H9 (cell line): ENCODE results near the gene OPHN1. TPM values are rescaled to one million over a fixed set of nuclear protein-coding genes. Genes with fewer than 3 reads are reported as not detected.

ENCODE experiments used
- DNase-seq: peaks from one replicate; pipeline ENCODE4 v3.0.0-alpha.2; 2017
- H2AFZ ChIP-seq: one replicate; pipeline ENCODE4 v1.6.1; 2013; ENCODE audit warnings: mild to moderate bottlenecking, low read length, control low read depth, moderate library complexity
- H2AK5ac ChIP-seq: 2 replicates; pipeline ENCODE4 v1.6.1; 2013; ENCODE audit warnings: low read length, control low read depth, mixed read lengths; ENCODE audit not compliant: insufficient read length
- H2BK120ac ChIP-seq: one replicate; pipeline ENCODE4 v1.6.1; 2013; ENCODE audit warnings: low read depth, mild to moderate bottlenecking, low read length, control low read depth, inconsistent platforms; ENCODE audit not compliant: poor library complexity, severe bottlenecking
- H2BK12ac ChIP-seq: 2 replicates; pipeline ENCODE4 v1.6.1; 2013; ENCODE audit warnings: low read length, control low read depth, mixed read lengths, low read depth; ENCODE audit not compliant: insufficient read length
- H2BK15ac ChIP-seq: 2 replicates; pipeline ENCODE4 v1.6.1; 2013; ENCODE audit warnings: low read depth, low read length, control low read depth
- H2BK20ac ChIP-seq: one replicate; pipeline ENCODE4 v1.6.1; 2013; ENCODE audit warnings: low read depth, mild to moderate bottlenecking, low read length, control low read depth, inconsistent platforms; ENCODE audit not compliant: poor library complexity, severe bottlenecking
- H2BK5ac ChIP-seq: 2 replicates; pipeline ENCODE4 v1.6.1; 2013; ENCODE audit warnings: low read length, control low read depth, mixed read lengths; ENCODE audit not compliant: insufficient read length
- H3K14ac ChIP-seq: 2 replicates; pipeline ENCODE4 v1.6.1; 2013; ENCODE audit warnings: low read length, control low read depth; ENCODE audit not compliant: insufficient read depth
- H3K18ac ChIP-seq: 2 replicates; pipeline ENCODE4 v1.6.1; 2013; ENCODE audit warnings: low read depth, mild to moderate bottlenecking, mixed read lengths, low read length, control low read depth; ENCODE audit not compliant: insufficient read length
- H3K23ac ChIP-seq: 2 replicates; pipeline ENCODE4 v1.6.1; 2013; ENCODE audit warnings: low read length, control low read depth, mixed read lengths, low read depth; ENCODE audit not compliant: insufficient read length
- H3K23me2 ChIP-seq: 2 replicates; pipeline ENCODE4 v1.6.1; 2013; ENCODE audit warnings: low read depth, mild to moderate bottlenecking, mixed read lengths, low read length, control low read depth; ENCODE audit not compliant: insufficient read length, poor library complexity, severe bottlenecking
- H3K27ac ChIP-seq: 2 replicates; pipeline ENCODE4 v1.5.1; 2013; ENCODE audit warnings: low read length, control low read depth, mixed read lengths, low read depth; ENCODE audit not compliant: insufficient read length
- H3K27me3 ChIP-seq: 2 replicates; pipeline ENCODE4 v1.6.1; 2013; ENCODE audit warnings: low read length, control low read depth, inconsistent platforms; ENCODE audit not compliant: insufficient read depth
- H3K4ac ChIP-seq: 2 replicates; pipeline ENCODE4 v1.6.1; 2013; ENCODE audit warnings: low read depth, mild to moderate bottlenecking, control low read depth, inconsistent platforms, low read length, moderate library complexity
- H3K4me1 ChIP-seq: 2 replicates; pipeline ENCODE4 v1.6.1; 2013; ENCODE audit warnings: low read length, control low read depth, inconsistent platforms; ENCODE audit not compliant: insufficient read depth
- H3K4me2 ChIP-seq: 2 replicates; pipeline ENCODE4 v1.6.1; 2013; ENCODE audit warnings: low read length, control low read depth, mixed read lengths; ENCODE audit not compliant: insufficient read length, insufficient read depth
- H3K56ac ChIP-seq: 2 replicates; pipeline ENCODE4 v1.6.1; 2013; ENCODE audit warnings: low read depth, mild to moderate bottlenecking, mixed read lengths, low read length, control low read depth; ENCODE audit not compliant: insufficient read length
- H3K79me1 ChIP-seq: 2 replicates; pipeline ENCODE4 v1.6.1; 2013; ENCODE audit warnings: low read depth, mild to moderate bottlenecking, moderate library complexity, low read length, control low read depth, inconsistent platforms; ENCODE audit not compliant: insufficient read depth, poor library complexity, severe bottlenecking
- H3K79me2 ChIP-seq: 2 replicates; pipeline ENCODE4 v1.6.1; 2013; ENCODE audit warnings: low read length, control low read depth, inconsistent platforms; ENCODE audit not compliant: insufficient read depth
- H3K9ac ChIP-seq: 2 replicates; pipeline ENCODE4 v1.6.1; 2013; ENCODE audit warnings: low read length, control low read depth, mixed read lengths; ENCODE audit not compliant: insufficient read length; ENCODE audit errors: extremely low read depth
- H3K9me3 ChIP-seq: one replicate; pipeline ENCODE4 v1.6.1; 2013; ENCODE audit warnings: low read depth, low read length, inconsistent platforms; ENCODE audit not compliant: control insufficient read depth
- H3T11ph ChIP-seq: one replicate; pipeline ENCODE4 v1.6.1; 2013; ENCODE audit warnings: mild to moderate bottlenecking, low read length, control low read depth, inconsistent platforms
- H4K20me1 ChIP-seq: one replicate; pipeline ENCODE4 v1.6.1; 2013; ENCODE audit not compliant: control insufficient read depth, insufficient read length, insufficient read depth
- H4K5ac ChIP-seq: 2 replicates; pipeline ENCODE4 v1.6.1; 2013; ENCODE audit warnings: low read depth, mild to moderate bottlenecking, mixed read lengths, low read length, control low read depth; ENCODE audit not compliant: insufficient read length
- H4K8ac ChIP-seq: replicated peaks from 2 replicates; pipeline ENCODE4 v1.6.1; 2013; ENCODE audit warnings: low read length, control low read depth, mixed read lengths, low read depth; ENCODE audit not compliant: insufficient read length
- H4K91ac ChIP-seq: 2 replicates; pipeline ENCODE4 v1.6.1; 2013; ENCODE audit warnings: low read depth, mild to moderate bottlenecking, moderate library complexity, mixed read lengths, low read length, control low read depth; ENCODE audit not compliant: insufficient read length
- H3K27ac Mint-ChIP-seq, 3 experiments: 2 replicates in 2 of 3; 3 replicates in 1 of 3; pipeline ENCODE4 v1.8.0; 2020 to 2021; ENCODE audit warnings: mixed read lengths in 3 of 3, mild to moderate bottlenecking in 1 of 3, moderate library complexity in 1 of 3
- H3K27me3 Mint-ChIP-seq: 2 replicates; pipeline ENCODE4 v1.8.0; 2021; ENCODE audit warnings: low read depth, mild to moderate bottlenecking, moderate library complexity, mixed read lengths
- H3K36me3 Mint-ChIP-seq, 3 experiments: 2 replicates in 2 of 3; 3 replicates in 1 of 3; pipeline ENCODE4 v1.8.0; 2020 to 2021; ENCODE audit warnings: low read depth in 3 of 3, mixed read lengths in 3 of 3; ENCODE audit not compliant: insufficient read depth in 1 of 3
- H3K4me1 Mint-ChIP-seq, 2 experiments: 2 replicates each; pipeline ENCODE4 v1.8.0; 2020; ENCODE audit warnings: mixed read lengths in 2 of 2
- H3K4me3 Mint-ChIP-seq, 2 experiments: 2 replicates in 1 of 2; 3 replicates in 1 of 2; pipeline ENCODE4 v1.8.0; 2020 to 2021; ENCODE audit warnings: mild to moderate bottlenecking in 2 of 2, mixed read lengths in 2 of 2, moderate library complexity in 1 of 2
- H3K9me3 Mint-ChIP-seq, 2 experiments: 2 replicates in 1 of 2; 3 replicates in 1 of 2; pipeline ENCODE4 v1.8.0; 2020; ENCODE audit warnings: mild to moderate bottlenecking in 2 of 2, mixed read lengths in 2 of 2, moderate library complexity in 1 of 2
- WGBS: extraction: QIAGEN DNeasy Blood & Tissue Kit; methylation state at CpG from one replicate; pipeline ENCODE4 v1.1.7; 2013; ENCODE audit warnings: missing lambda C conversion rate, low lambda C conversion rate, mixed read lengths; ENCODE audit not compliant: insufficient read length; ENCODE audit errors: extremely low coverage; 5-methylcytosine and 5-hydroxymethylcytosine counted together
- total RNA-seq: library from RNA; stranded (reverse); gene quantifications from 2 replicates; pipeline ENCODE4 v1.2.1, GENCODE V29; 2021
- TF ChIP-seq, protein P1 (sequence below): fragments of 200-600 bp; sonication (generic); conservative IDR thresholded peaks from 3 replicates; pipeline ENCODE4 v1.8.0; 2021; ENCODE audit warnings: antibody characterized with exemption, mild to moderate bottlenecking

Gene OPHN1
- total RNA-seq, 1 experiment from 2014 or later, result 1.5 TPM

DNA sequence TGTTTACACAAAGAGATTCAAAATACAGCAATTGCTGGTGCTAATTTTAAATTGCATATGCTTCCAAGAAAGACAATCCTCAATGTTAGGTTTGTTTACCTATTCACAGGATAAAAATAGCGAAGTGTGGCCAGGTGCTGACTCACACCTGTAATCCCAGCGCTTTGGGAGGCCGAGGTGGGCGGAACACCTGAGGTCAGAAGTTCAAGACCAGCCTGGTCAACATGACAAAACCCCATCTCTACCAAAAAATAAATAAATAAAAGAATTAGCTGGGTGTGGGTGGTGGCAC, 77.7 kb downstream of the OPHN1 start:
- peaks cover 0 to 7% (median 0%) of the 10 kb centered on the region in 3 experiments; a peak in 6 of 7 replicates for H3K36me3 Mint-ChIP-seq
- no peak overlapping the region for H2BK5ac ChIP-seq

More for the DNA sequence above, 77.7 kb downstream of the OPHN1 start:
- Histone ChIP-seq H2BK120ac (no peak overlapping the region), H3K4me2 (no peak overlapping the region), H3K79me1 (no peaks in the 10 kb centered on the region), H2AFZ (no peak overlapping the region), H2BK12ac (no peak overlapping the region), H4K20me1 (no peaks in the 10 kb centered on the region), H3K23ac (no peak overlapping the region), H4K5ac (no peak overlapping the region), H3K23me2 (no peaks in the 10 kb centered on the region), H3K27me3 (no peaks in the 10 kb centered on the region), H2BK15ac (no peak overlapping the region), H3K4me1 (no peaks in the 10 kb centered on the region), H3K18ac (no peak overlapping the region), H3K9ac (no peak overlapping the region), H3K79me2 (no peaks in the 10 kb centered on the region), H4K8ac (no peak overlapping the region), H3K27ac (no peak overlapping the region), H3K4ac (no peak overlapping the region), H2AK5ac (no peak overlapping the region), H3K9me3 (peaks cover 9% of the 10 kb centered on the region), H2BK20ac (no peak overlapping the region), H4K91ac (no peak overlapping the region), H3K56ac (no peak overlapping the region), H3K14ac (no peak overlapping the region), H3T11ph (no peak overlapping the region)
- peaks cover 45 to 47% of the 10 kb centered on the region in 2 experiments for H3K9me3 Mint-ChIP-seq
- peaks cover 2 to 10% of the 10 kb centered on the region in 2 experiments; a peak in 3 of 4 replicates for H3K4me1 Mint-ChIP-seq
- DNase-seq, result no peak
- H3K27me3 Mint-ChIP-seq, result no peaks in the 10 kb centered on the region
- H3K27ac Mint-ChIP-seq, result no peak overlapping the region
- H3K4me3 Mint-ChIP-seq, result no peak overlapping the region
- TF ChIP-seq, protein P1, sequence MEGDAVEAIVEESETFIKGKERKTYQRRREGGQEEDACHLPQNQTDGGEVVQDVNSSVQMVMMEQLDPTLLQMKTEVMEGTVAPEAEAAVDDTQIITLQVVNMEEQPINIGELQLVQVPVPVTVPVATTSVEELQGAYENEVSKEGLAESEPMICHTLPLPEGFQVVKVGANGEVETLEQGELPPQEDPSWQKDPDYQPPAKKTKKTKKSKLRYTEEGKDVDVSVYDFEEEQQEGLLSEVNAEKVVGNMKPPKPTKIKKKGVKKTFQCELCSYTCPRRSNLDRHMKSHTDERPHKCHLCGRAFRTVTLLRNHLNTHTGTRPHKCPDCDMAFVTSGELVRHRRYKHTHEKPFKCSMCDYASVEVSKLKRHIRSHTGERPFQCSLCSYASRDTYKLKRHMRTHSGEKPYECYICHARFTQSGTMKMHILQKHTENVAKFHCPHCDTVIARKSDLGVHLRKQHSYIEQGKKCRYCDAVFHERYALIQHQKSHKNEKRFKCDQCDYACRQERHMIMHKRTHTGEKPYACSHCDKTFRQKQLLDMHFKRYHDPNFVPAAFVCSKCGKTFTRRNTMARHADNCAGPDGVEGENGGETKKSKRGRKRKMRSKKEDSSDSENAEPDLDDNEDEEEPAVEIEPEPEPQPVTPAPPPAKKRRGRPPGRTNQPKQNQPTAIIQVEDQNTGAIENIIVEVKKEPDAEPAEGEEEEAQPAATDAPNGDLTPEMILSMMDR, result no peak
- no CpG with 5 or more reads among the region's 4 CpGs for WGBS
